Rectal smooth muscle tissue (tissue), 1 donor: Measurements from ENCODE around the gene TIMM23.

Experiments
- H3K27ac ChIP-seq: one replicate; pipeline ENCODE4 v1.7.0; 2013; ENCODE audit warnings: low read depth, low read length, inconsistent platforms
- H3K27me3 ChIP-seq: one replicate; pipeline ENCODE4 v1.7.0; 2013; ENCODE audit warnings: low read length; ENCODE audit not compliant: control insufficient read depth, insufficient read depth
- H3K36me3 ChIP-seq: one replicate; pipeline ENCODE4 v1.7.0; 2013; ENCODE audit warnings: low read length; ENCODE audit not compliant: control insufficient read depth, insufficient read depth
- H3K4me1 ChIP-seq: one replicate; pipeline ENCODE4 v1.7.0; 2013; ENCODE audit warnings: low read length; ENCODE audit not compliant: control insufficient read depth, insufficient read depth
- H3K4me3 ChIP-seq: one replicate; pipeline ENCODE4 v1.7.0; 2013; ENCODE audit warnings: low read length
- H3K9ac ChIP-seq: one replicate; pipeline ENCODE4 v1.7.0; 2013; ENCODE audit warnings: low read length

Gene TIMM23

DNA sequence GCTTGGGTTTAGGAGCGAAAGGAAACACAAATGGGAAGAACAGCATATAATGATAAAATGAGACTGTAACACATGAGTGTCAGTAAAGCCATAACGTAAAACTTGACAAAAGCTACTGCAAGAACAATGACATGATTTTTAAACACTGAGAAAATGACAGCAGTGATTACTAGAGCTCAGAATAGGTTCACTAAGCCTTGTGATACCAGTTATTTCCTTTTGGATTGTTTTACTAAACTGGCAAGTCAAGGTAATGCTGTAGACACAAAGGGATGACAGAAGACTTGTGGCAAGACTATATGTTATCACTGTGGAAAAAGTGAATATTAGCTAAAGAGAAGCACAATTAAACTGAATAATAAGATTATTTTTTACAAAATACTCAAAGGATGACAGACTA lies 45.4 kb downstream of the TIMM23 start:
- Histone ChIP-seq H3K27me3 (no peaks in the 10 kb centered on the region), H3K27ac (no peak overlapping the region), H3K4me1 (peaks cover 3% of the 10 kb centered on the region), H3K4me3 (no peak overlapping the region), H3K9ac (no peak overlapping the region), H3K36me3 (peaks cover 14% of the 10 kb centered on the region)

- H3K4me1 ChIP-seq = peaks cover 3% of the 10 kb centered on the region
- H3K27ac ChIP-seq = no peak overlapping the region
- H3K36me3 ChIP-seq = peaks cover 7% of the 10 kb centered on the region
- no peak overlapping the region for H3K9ac ChIP-seq
- no peaks in the 10 kb centered on the region for H3K27me3 ChIP-seq
- no peak overlapping the region for H3K4me3 ChIP-seq
Observed at GRCh38 chr10:46018453-46019176, 46.3 kb downstream of the TIMM23 start.

DNA sequence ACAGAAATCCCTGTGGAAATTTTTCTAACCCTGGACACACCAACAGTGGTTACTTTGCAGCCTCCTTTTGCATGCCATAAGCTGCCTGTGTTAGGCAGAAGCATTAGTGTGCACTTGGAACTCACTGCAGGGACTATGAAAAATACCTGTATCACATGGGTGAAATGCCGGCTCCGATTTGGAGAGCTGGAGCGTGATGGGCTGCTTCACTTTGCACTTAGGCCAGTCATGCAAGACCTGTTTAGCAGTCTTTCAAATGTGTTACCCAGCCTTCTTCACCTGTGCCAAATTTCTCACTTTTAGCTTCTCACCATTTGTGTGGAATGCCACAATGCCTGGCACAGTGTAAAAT lies 46.9 kb downstream of the TIMM23 start:
- Histone ChIP-seq H3K36me3 (peaks cover 4% of the 10 kb centered on the region), H3K27me3 (no peaks in the 10 kb centered on the region), H3K4me3 (no peak overlapping the region), H3K4me1 (peaks cover 3% of the 10 kb centered on the region), H3K9ac (no peak overlapping the region), H3K27ac (no peak overlapping the region)

GRCh38 chr10:46019569-46020343 lies 47.5 kb downstream of the TIMM23 start:
- Histone ChIP-seq H3K36me3 (peaks cover 3% of the 10 kb centered on the region), H3K4me1 (peaks cover 3% of the 10 kb centered on the region), H3K9ac (no peak overlapping the region), H3K27ac (no peak overlapping the region), H3K4me3 (no peak overlapping the region), H3K27me3 (no peaks in the 10 kb centered on the region)

DNA sequence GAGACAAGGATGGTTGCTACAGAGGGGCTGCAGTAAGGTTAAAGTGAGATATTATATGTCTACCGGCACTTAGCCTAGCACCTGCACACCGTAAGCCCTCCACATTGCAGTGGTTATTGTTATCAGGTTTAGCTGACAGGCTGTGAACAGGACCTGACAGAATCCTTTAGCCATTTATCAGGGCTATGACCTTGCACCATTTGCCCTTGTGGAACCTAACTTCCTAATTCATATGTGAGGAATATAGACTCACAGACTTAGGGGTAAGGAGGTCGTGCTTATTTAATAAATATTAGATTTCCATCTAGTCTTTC lies 48.0 kb downstream of the TIMM23 start:
- H3K9ac ChIP-seq = no peak overlapping the region
- H3K4me1 ChIP-seq = peaks cover 3% of the 10 kb centered on the region
- H3K27me3 ChIP-seq = no peaks in the 10 kb centered on the region
- no peak overlapping the region for H3K4me3 ChIP-seq
- no peaks in the 10 kb centered on the region for H3K36me3 ChIP-seq
- no peak overlapping the region for H3K27ac ChIP-seq

DNA sequence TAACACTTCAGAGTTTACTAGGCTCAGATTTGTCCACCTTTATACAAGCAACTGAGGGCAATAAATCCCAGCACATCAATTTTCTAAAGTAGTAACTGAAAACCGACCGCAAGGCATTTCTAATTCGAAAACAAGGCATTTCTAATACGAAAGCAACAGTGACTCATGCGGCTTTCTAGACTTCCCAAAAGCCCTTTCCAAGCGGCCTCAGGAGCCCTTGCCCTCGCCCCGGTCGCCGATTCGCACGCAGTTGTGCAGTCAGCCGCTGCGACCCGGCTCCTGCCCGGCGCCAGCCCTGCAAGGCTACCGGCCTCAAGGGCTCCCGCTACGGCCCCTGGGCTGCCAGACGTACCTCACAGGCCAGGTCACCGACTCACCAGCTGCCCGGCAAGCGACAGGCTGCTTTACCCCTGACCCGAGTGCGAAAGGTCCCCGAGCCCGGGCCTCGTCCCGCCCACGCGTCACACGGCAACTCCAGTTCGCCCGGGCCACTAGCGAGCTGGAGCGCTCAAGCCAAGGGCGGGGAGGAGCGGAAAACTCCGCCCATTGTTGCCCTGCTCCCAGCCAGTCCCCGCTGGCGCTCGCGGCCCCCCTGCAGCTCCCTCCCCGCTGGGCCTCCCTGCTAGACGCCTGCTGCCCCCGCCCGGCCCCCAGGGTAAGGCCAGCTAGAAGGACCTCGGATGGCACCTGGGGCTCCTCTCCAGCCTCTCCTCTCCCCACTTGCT lies 50.9 kb downstream of the TIMM23 start:
- Histone ChIP-seq H3K4me3 (peak overlapping the region; percentile 84), H3K4me1 (peaks cover 16% of the 10 kb centered on the region), H3K27me3 (no peaks in the 10 kb centered on the region), H3K27ac (peak overlapping the region; percentile 71), H3K36me3 (no peaks in the 10 kb centered on the region), H3K9ac (peak overlapping the region; percentile 32)

GRCh38 chr10:46024948-46025347 lies 52.7 kb downstream of the TIMM23 start:
- H3K4me1 ChIP-seq = peaks cover 33% of the 10 kb centered on the region

GRCh38 chr10:46025406-46025805 lies 53.1 kb downstream of the TIMM23 start:
- Histone ChIP-seq H3K36me3 (no peaks in the 10 kb centered on the region), H3K4me3 (no peak overlapping the region), H3K4me1 (peaks cover 33% of the 10 kb centered on the region), H3K27ac (no peak overlapping the region), H3K27me3 (no peaks in the 10 kb centered on the region), H3K9ac (no peak overlapping the region)

More at GRCh38 chr10:46024948-46025347, 52.7 kb downstream of the TIMM23 start:
- Histone ChIP-seq H3K36me3 (no peaks in the 10 kb centered on the region), H3K27me3 (no peaks in the 10 kb centered on the region), H3K27ac (no peak overlapping the region), H3K9ac (no peak overlapping the region), H3K4me3 (no peak overlapping the region)

DNA sequence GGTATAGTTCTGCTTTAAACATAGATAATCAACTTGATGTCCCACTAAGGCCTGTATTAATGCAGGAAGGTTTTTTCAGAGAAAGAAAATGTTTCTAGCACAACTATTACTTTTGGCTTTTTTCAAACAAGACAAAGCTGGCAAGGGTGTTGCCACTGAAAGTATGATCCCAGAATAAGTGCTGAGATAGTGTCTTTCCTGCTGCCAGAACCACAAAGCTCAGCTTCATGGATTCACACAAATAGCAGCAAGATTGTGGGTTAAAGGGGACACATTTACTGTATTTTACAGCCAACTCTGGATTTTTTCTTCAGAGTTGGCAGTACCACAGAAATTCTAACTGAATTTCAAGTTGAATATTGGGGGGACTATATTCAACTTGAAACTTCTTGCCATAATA lies 53.8 kb downstream of the TIMM23 start:
- H3K27ac ChIP-seq = no peak overlapping the region
- H3K4me3 ChIP-seq = no peak overlapping the region
- H3K4me1 ChIP-seq = peaks cover 30% of the 10 kb centered on the region
- no peaks in the 10 kb centered on the region for H3K27me3 ChIP-seq
- H3K36me3 ChIP-seq = no peaks in the 10 kb centered on the region
- H3K9ac ChIP-seq = no peak overlapping the region

GRCh38 chr10:46028584-46029460 lies 56.5 kb downstream of the TIMM23 start:
- H3K4me1 ChIP-seq = peaks cover 30% of the 10 kb centered on the region
- H3K27ac ChIP-seq = no peak overlapping the region
- peak overlapping the region; percentile 97 for H3K4me3 ChIP-seq
- H3K36me3 ChIP-seq = no peaks in the 10 kb centered on the region
- H3K9ac ChIP-seq = no peak overlapping the region
- H3K27me3 ChIP-seq = no peaks in the 10 kb centered on the region

DNA sequence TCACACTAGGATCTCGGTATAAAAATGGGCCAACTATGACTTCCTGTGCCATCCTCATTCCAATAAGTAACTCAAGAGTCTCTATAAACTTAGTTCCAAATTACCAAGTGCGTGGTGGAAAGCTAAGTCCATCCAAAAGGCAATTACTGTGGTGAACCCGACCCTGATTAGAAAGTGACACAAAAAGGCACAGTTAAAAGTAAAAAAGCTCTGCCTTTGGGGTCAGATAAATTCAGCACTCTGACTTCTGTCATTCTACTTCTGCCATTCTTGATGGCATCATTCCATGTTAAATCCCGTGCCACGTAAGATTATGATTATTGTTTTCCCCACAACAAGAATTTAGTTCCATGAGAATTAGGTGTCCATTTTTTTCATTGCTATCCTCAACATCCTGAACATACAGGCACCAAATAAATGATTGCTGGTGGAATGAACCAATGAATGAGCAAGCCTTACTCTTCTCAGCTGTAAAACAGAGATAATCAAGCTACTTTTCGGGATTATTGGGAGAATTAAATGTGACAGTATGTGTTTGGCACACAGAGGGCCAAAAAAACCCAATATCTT lies 57.3 kb downstream of the TIMM23 start:
- Histone ChIP-seq H3K36me3 (no peaks in the 10 kb centered on the region), H3K9ac (peak overlapping the region; percentile 95), H3K27ac (peak overlapping the region; percentile 93), H3K4me3 (peak overlapping the region; percentile 97), H3K4me1 (peaks cover 30% of the 10 kb centered on the region), H3K27me3 (no peaks in the 10 kb centered on the region)
